ENCODE results near the gene EXD3.
"Not testable (repeated sequence)": the region's sequence is repeated elsewhere in the genome, so short reads cannot be mapped to it uniquely, and the experiment has no call there.

EXD3 gene

GRCh38 chr9:137379761-137380161 lies 43.2 kb downstream of the EXD3 start:
- DNase-seq (ENCODE audit: low read depth) = no peak

GRCh38 chr9:137378688-137379410 lies 44.1 kb downstream of the EXD3 start:
- DNase-seq (ENCODE audit: low read depth) = not testable (repeated sequence)

- DNase-seq (ENCODE audit: low read depth) = no peak
Measured at GRCh38 chr9:137376386-137376785, 46.6 kb downstream of the EXD3 start.

- no peak for DNase-seq (ENCODE audit: low read depth)
Measured at GRCh38 chr9:137375321-137376058, 47.5 kb downstream of the EXD3 start.

- DNase-seq (ENCODE audit: low read depth) = no peak
Measured at GRCh38 chr9:137374131-137374845, 48.7 kb downstream of the EXD3 start.

- no peak for DNase-seq (ENCODE audit: low read depth)
Measured at GRCh38 chr9:137373611-137373980, 49.4 kb downstream of the EXD3 start.

- DNase-seq (ENCODE audit: low read depth) = no peak
Measured at GRCh38 chr9:137372693-137373610, 50.0 kb downstream of the EXD3 start.

- no peak for DNase-seq (ENCODE audit: low read depth)
Measured at GRCh38 chr9:137371946-137372651, 50.9 kb downstream of the EXD3 start.

- DNase-seq (ENCODE audit: low read depth) = no peak
Measured at GRCh38 chr9:137371521-137371941, 51.4 kb downstream of the EXD3 start.

- DNase-seq (ENCODE audit: low read depth) = no peak
Measured at GRCh38 chr9:137370865-137371520, 52.0 kb downstream of the EXD3 start.

- DNase-seq (ENCODE audit: low read depth) = no peak
Measured at GRCh38 chr9:137369911-137370764, 52.8 kb downstream of the EXD3 start.

- no peak for DNase-seq (ENCODE audit: low read depth)
Measured at GRCh38 chr9:137369061-137369787, 53.7 kb downstream of the EXD3 start.

GRCh38 chr9:137368431-137369035 lies 54.4 kb downstream of the EXD3 start:
- DNase-seq (ENCODE audit: low read depth) = no peak

GRCh38 chr9:137367506-137368430 lies 55.2 kb downstream of the EXD3 start:
- DNase-seq (ENCODE audit: low read depth) = no peak

GRCh38 chr9:137366891-137367381 lies 56.0 kb downstream of the EXD3 start:
- no peak for DNase-seq (ENCODE audit: low read depth)

GRCh38 chr9:137366445-137366810 lies 56.5 kb downstream of the EXD3 start:
- no peak for DNase-seq (ENCODE audit: low read depth)
